ENCODE results near the gene MME.
"Not testable (repeated sequence)": the region's sequence is repeated elsewhere in the genome, so short reads cannot be mapped to it uniquely, and the experiment has no call there.

Gene MME

DNA sequence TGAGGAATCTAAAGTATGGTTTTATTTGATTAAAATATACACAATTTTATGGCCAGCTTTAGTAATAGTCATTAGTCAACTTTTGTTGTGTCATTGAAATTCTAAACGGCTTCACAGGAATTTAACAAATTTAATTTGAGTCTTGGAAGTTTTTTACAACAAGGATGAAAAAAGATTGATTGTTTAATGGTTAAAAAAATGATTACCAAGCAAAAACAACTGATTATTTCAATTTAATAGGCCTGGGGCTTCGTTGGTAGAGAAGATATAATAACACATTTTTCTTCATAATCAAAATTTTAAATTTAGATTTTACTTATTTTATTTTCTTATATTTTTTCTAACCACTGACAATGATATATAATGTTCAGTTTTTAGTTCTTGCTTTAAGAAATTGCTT is 4.4 kb downstream of the MME start:
- no peak for DNase-seq (ENCODE audit: low spot score)

DNA sequence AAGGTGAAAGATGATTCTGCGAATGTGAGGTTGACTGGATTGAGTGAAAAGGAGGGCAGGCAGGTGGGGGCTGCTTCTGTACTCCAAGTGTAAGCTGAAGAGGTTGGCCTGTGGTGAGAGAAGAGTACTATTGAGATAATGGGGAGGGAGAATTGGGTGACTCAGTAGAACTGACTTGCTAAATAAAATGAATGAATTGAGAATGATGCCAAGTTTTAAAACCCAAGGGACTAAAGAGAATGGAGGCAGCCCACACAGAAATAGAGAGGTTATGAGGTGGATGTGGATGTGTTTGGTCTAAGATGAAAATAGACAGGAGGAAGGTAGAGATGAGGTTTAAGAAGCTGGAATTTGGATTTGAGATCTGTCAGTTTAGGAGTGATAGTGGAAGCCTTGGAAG is 5.9 kb downstream of the MME start:
- DNase-seq (ENCODE audit: low spot score): no peak

DNA sequence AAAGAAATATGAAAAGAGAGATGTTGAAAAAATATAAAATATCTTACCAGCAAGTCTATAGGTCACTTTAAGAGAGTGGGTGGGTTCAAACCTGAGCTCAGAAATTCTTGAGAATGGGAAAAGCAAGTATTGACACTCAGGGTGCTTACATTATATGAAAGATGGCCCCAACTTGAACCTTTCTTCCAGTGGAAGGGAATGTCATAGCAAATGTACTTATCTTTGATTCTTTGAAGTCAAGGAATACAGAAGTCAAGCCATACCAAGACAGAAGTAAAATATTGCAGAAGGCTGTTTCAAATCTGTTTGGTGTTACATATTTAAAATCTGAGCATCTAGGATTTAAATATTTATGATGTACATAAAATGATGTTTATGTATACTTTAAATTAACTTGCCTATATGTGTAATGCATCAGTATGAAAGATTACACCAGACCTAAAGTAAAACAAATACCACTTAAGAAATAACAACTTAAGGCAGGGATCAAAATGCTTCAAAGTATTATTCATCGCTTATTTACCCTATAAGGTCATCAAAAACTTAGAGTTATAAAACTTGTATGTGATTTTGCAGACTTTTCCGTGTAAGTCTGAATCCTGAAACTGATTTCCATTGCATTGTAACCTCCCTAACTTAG is 8.7 kb downstream of the MME start:
- DNase-seq (ENCODE audit: low spot score): no peak

DNA sequence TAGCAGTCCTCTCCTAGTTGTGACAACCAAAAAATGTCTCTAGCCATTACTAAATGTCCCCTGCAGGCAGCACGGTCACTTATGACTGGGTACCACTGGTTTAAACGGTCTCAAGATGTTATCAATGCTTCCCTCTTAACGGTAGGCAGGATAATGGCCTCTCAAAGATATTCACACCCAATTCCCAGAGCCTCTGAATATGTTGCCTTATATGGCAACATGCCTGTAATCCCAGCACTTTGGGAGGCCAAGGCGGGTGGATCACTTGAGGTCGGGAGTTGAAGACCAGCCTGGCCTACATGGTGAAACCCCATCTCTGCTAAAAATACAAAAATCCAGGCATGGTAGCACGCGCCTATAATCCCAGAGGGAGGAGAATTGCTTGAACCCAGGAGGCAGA is 9.4 kb downstream of the MME start:
- DNase-seq (ENCODE audit: low spot score): no peak

DNA sequence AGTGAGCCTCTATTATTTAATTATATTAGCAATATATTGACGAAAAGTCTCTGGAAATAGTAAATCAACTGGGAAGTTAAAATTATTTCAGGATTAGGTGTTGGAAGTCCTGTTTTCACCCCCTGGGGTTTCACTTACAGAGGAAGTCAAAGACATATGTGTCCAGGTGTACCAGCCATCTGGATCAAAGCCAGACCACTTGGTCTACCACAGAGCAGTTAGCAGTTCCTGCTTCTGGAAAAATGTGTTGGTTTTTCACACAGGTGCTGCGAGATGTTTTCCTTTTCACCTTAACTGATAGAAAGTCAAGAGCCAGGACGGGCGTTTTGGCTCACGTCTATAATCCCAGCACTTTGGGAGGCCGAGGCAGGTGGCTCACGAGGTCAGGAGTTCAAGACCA is 13.1 kb downstream of the MME start:
- DNase-seq (ENCODE audit: low spot score): no peak

DNA sequence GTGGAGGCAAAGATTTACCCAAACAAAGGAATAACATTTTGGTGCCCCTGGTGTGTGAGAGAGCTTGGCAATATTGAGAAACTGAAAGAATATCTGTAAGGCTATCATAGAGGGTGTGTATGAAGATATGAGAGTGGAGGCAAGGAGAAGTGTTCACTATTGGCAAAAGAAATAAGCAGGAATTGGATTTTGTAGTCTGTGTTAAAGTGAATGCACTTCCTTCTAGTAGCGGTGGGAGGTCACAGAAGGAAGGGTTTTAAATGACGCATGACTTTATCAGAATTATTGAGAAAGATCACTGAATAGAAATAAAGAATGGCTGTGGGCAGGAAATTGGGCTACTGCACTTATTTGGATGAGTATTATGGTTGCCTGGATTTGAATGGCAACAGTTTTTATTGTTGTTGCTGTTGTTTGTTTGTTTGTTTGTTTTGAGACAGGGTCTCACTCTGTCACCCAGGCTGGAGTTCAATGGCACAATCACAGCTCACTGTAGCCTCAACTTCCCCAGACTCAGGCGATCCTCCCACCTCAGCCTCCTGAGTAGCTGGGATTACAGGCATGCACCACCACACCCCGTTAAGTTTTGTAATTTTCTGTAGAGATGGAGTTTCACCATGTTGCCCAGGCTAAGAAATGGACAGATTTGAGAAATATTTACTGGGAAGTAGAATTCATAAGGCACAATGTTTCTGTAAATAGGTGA is 16.3 kb downstream of the MME start:
- no peak for DNase-seq (ENCODE audit: low spot score)

DNA sequence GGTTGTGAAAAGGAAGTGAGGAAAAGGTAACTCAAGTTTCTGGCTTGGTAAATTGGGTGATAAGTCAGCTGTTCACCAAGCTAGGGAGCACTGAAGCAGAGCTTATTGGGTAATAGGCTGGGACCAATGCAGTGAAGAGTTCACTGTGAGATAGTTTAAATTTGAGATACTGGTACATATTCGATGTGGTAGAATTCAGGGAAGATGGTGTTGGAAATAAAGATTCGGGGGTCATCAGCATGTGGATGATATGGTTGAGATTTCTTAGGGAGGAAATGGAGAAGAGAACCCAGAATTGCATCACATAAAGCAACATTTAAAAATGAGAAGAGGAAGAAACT is 16.9 kb downstream of the MME start:
- DNase-seq (ENCODE audit: low spot score): no peak

DNA sequence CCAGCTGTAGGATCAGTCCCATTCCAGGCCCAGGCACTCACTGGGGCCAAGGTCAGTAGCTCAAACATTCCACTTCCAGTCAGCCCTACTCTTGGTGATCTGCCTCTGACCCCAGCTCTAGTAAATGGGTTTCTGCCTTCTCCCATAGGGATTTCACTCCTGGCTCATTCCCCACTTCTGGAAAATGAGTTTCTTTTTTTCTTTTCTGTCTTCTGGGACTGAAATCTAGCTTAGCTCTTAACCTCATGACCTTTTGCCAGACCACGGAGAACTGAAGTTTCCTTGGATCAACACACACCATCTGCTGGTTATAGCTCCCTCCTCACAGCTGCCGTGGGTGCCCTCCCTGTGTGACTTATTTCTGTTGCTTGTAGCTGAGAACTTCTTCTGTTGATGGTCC is 21.3 kb downstream of the MME start:
- no peak for DNase-seq (ENCODE audit: low spot score)

DNA sequence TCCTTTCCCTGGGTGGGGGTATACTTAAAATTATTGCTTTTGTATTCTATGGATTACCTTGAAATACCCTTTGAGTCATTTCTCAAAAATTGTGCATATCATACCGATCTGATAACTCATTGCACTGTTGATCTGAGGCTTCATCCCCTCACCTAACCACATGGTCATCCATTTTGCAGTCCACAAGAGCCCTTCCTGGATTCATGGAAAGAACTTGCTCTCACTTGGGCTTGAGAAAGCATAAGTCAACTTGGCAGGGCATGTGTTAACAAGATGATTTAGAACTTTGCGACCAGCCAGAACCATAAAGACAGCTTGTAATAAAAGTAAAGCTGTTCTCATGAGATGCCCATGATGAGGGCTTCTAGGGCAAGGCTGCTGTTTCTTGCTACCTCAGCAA is 22.2 kb downstream of the MME start:
- DNase-seq (ENCODE audit: low spot score): no peak

DNA sequence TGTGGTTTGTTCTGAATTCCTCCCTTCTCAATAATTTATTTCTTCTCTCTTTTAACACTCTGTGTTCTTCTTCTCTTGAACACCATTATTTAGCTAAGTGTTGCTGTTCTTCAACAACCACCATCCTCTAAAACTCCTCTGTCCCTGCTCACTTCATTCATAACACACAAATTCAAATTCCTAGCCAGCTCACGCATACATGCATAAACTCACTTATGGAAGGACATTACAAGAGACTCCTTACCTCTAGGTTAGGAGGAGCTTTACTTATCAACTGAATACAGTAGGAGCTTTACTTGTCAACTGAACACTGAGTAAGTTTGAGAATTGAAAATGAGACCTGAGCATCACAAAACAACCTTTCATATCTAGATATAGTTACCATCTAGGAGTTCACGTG is 23.6 kb downstream of the MME start:
- DNase-seq (ENCODE audit: low spot score): no peak

DNA sequence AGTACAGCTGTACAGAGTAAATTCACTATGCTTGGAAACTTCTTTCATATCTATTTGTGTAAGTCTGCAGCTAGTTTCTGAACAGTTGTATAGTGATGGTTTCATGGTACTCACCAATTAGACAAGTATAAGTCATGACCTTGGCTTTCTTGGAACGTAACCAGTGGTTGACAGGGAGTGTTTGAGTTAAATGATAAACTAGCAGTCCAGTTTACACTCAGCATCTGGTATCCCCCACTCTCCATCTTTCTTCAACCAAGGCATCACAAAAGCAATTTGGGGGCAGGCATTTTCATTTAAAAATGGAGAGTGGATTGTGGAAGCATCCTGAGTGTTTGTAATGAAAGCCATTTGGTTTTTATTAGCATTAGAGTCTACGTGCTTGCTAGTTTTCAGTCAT is 26.0 kb downstream of the MME start:
- DNase-seq (ENCODE audit: low spot score): no peak

DNA sequence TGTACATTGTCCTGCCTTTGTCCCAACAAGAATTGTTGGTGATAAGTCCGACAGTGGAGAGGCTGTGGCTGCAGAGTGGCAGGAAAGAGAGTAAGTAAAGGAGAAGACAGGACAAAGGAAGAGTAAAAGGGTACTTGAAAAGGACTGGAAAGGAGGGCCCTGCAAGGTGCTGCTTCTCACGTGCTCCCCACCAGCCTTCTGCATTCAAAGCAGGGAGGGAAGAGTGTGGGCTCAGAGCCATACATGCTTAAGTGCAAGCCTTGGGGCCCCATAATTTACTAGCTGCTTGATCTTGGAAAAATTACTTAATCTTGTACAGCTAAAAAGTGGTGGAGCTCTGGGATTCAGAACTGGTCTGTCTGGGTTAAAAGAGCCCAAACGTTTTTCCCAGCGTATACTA is 29.9 kb downstream of the MME start:
- no peak for DNase-seq (ENCODE audit: low spot score)

DNA sequence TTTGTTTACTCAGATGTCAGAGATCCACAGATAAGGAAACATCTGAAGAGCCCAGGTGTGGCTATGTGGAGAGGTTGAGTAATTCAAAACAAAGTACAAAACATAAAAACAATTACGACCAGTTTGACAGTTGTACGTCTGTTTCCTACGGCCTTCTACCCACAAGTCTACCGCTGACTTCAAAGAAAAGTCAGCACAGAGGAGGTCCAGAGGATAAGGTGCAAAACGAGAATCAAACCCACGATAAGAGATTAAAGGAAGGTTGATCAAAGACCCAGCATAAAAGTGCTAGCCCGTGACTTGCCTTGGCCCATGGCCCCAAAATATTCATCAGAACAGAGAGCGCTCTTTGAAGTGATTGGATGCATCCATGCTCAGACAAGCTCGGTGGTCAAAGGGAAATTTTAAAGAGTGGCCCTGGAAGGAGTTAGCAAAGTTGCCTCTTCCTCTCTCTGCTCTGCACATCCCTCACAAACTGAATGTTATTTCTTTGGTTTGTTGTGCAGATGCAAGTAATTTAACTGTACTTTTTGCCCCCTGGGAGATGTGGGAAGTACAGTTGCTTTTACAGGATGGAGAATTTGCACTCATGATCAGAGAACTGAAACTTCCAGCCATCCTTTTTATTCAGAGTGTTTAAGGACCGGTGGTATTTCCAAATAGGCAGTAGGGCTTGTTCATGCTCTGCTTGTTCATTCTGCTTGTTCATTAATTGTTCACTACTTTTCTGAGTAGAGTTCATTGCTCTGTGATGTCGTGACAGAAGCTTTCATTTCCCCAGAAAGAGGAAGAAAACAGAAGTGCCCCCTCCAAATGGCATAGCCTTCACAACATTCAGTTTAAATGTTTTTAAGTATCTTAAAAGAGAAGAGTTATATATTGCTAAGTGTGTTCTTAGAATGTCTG is 31.1 kb downstream of the MME start:
- no peak for DNase-seq (ENCODE audit: low spot score)

DNA sequence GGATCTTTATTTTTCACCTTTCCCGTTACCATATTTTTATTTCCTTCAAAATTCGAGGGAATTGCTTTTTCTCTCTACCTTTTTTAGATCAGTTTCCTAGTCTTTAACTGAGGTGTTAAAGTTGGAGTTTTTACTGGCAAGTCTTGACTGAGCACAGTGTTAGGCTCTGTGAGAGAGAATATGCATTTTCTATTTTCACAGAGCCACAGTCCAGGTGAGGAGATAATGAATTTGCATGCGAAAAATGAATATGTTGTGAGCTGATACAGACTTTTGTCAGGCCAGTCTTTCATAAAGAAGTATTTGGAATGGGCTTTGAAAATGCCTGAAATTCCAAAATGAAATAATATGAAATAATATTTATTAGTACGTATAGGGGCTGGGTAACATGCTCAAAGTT is 31.9 kb downstream of the MME start:
- no peak for DNase-seq (ENCODE audit: low spot score)

DNA sequence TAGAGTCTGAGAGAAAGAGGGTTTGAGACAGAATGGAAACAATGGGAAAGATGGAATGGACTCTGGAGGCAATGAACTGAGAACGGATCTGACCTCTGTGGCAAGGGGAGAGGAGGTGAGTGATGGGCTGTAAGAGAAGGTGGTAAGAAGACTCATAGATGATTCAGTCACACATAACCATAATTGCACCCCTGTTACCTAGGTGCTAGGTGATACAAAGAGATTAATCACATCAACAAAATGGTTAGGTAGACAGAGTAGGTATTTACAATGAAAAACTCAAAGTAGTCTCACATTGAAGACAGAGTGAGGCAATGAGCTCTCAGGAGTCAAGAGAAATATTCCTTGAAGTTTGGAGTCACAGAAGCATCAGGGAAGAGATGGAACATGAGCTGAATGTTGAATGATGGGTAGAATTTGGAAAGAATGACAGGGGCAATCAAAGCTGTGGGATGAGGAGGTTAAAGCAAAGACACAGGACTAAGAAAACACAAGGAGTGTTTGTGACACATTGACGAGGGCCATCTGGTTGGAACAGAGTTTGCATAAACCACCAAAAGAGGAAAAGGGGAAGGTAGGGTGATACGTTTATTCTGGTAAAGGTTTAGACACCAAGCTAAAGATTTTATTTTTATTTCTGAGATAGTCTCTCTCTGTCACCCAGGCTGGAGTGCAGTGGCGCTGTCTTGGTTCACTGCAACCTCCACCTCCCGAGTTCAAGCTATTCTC is 32.7 kb downstream of the MME start:
- no peak for DNase-seq (ENCODE audit: low spot score)

DNA sequence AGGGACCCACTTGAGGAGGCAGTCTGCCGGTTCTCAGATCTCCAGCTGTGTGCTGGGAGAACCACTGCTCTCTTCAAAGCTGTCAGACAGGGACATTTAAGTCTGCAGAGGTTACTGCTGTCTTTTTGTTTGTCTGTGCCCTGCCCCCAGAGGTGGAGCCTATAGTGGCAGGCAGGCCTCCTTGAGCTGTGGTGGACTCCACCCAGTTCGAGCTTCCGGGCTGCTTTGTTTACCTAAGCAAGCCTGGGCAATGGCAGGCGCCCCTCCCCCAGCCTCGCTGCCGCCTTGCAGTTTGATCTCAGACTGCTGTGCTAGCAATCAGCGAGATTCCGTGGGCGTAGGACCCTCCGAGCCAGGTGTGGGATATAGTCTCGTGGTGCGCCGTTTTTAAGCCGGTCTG is 44.6 kb downstream of the MME start:
- DNase-seq (ENCODE audit: low spot score): not testable (repeated sequence)

DNA sequence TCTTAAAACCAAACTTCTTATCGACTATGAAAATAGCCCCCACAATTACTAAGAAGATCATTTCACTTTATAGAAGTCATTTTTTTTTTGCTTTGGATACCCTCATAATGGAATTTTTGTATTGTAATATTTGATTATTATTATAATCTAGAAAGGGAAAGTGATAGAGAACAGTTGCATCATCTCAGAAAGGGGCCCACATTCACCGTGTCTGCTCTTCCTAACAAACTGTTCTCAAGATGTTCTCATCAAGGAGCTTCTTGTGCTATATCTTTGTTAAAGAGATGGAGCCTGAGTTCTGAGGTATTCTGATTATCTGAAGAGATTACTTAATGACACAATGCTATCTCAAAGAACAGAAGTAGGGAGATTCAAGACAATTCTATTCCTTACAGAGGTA is 49.3 kb downstream of the MME start:
- no peak for DNase-seq (ENCODE audit: low spot score)

DNA sequence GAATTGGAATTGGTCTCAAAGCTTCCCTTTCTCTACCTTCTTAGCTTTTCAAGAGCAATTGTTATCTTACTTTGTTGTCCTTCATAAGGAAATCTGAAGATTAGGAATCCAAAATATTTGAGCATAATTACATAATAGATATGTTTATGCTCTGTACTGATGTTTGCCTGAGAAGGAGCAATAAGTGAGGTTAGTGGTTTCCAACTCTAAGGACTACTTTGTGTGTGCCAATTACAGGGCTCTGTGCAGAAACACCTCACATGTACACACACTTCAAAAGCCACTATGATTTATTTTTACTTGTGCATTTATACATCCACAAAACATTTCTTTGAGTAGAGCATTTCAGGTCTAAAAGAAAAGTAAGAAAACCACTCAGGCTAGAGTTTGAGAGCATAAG is 49.9 kb downstream of the MME start:
- DNase-seq (ENCODE audit: low spot score): no peak

DNA sequence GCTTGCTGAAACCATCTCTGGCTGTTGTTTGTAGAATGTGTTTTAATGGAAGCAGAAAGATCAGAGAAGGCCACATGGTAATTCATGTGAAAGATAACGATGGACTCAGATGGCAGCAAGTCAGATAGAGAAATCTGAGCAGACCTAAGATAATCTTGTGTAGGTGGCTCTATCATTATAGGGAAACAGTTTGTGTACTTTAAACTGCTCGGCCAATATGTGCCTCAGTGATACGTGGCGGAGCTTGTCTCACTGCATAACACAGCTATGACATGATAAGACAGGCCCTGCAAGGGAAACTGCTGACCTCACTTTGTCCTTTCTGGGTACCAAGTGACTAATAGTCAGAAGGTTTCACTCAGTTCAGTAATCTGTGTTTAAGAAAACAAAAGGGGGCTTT is 51.0 kb downstream of the MME start:
- DNase-seq (ENCODE audit: low spot score): no peak

DNA sequence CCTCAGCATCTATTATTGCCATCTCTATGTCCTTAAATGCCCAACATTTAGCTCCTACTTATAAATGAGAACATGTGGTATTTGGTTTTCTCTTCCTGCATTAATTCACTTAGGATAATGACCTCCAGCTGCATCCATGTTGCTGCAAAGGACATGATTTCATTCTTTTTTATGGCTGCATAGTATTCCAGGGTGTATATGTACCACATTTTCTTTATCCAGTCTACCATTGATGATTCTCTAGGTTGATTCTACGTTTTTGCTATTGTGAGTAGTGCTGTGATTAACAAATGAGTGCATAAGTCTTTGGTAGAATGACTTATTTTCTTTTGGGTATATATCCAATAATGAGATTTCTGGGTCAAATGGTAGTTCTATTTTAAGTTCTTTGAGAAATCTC is 54.2 kb downstream of the MME start:
- DNase-seq (ENCODE audit: low spot score): not testable (repeated sequence)

DNA sequence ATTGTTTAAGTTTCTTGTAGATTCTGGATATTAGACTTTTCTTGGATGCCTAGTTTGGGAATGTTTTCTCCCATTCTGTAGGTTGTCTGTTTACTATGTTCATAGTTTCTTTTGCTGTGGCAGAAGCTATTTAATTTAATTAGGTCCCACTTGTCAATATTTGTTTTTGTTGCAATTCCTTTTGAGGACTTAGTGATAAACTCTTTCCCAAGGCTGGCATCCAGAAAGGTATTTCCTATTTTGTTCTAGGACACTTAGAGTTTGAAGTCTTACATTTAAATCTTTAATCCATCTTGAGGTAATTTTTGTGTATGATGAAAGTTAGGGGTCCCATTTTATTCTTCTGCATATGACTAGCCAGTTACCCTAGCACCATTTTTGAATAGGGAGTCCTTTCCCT is 54.9 kb downstream of the MME start:
- no peak for DNase-seq (ENCODE audit: low spot score)

DNA sequence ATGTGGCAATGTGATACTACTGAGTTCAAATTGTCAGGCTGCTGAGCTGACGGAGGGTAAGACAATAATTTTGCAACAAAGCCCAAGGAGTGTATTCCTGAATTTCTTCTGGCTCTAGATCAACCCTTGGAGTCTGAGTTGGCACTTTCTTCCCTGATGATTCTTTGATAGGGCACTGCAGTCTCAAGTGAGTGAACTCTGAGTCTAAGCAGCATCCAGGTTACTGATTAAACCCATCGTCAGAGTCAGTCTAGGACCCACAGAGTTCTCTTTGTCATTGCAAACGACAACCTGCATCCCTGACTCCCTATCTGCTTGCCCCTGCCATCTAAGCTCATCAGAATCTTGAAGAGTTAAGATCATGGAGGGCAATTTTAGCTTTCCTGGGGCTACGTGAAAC is 58.6 kb downstream of the MME start:
- DNase-seq (ENCODE audit: low spot score): no peak

DNA sequence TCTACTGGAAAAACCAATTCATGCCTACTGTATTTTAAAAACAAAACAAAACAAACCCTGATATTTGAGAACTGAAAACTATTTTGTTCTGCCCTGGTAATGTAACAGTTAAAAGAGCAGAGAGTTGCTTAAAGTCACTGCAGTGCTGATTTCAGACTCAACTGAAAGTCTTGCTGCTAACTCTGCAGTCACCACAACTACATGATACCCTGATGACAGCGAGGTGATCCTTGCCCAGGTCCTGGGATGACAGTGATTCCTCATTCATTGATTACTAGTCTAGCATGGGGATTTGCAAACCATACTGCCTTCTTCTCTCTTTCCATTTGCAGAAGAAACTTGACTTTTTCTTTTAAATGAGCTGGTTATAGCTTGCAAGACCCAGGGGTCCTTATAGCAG is 67.5 kb downstream of the MME start:
- DNase-seq (ENCODE audit: low spot score): no peak

Data from hematopoietic multipotent progenitor cell treated with erythropoietin and hydrocortisone succinate and interleukin-3 and kit ligand, for 17 days (in vitro differentiated cells).